PC-3 (cell line): ENCODE measurements around the gene METAP1. TPM values are rescaled to one million over a fixed set of nuclear protein-coding genes. Genes with fewer than 3 reads are reported as not detected.

Source experiments
- ATAC-seq: fragments of 200-7000 bp; cut with Tn5 transposase; 2 replicates; pipeline ENCODE4 v1.9.1; 2020; ENCODE audit warnings: mild to moderate bottlenecking, moderate library complexity
- BruUV-seq: library from RNA; stranded (reverse); fragments of 400-500 nt; replicated peaks from 2 replicates; lab custom pipeline; 2021; lab: Mats Ljungman, UMichigan
- CTCF ChIA-PET: fragments of 300-600 bp; sonication (Branson Sonifier 250); formaldehyde crosslinking; loops from one replicate; lab custom pipeline; 2022; ENCODE audit warnings: antibody characterized with exemption; lab: Charles Lee
- POLR2A ChIA-PET: fragments of 300-600 bp; sonication (Branson Sonifier 250); formaldehyde crosslinking; loops from one replicate; lab custom pipeline; 2022; ENCODE audit warnings: antibody characterized with exemption; ENCODE audit not compliant: unreplicated experiment; lab: Charles Lee
- DNase-seq: peaks from one replicate; pipeline ENCODE4 v3.0.0-alpha.2; 2015
- H2AFZ ChIP-seq: fragments of 300-600 bp; sonication (generic); 2 replicates; pipeline ENCODE4 v1.6.0; 2016; ENCODE audit warnings: antibody characterized with exemption, low read length
- H3F3A ChIP-seq: fragments of 300-600 bp; sonication (generic); one replicate; pipeline ENCODE4 v1.6.0; 2017; ENCODE audit warnings: antibody characterized with exemption, low read length, control low read depth, mild to moderate bottlenecking; ENCODE audit not compliant: unreplicated experiment
- H3K27ac ChIP-seq: fragments of 300-600 bp; sonication (generic); 2 replicates; pipeline ENCODE4 v1.5.1; 2016; ENCODE audit warnings: mild to moderate bottlenecking, low read length
- H3K27me3 ChIP-seq: fragments of 300-600 bp; sonication (generic); 2 replicates; pipeline ENCODE4 v1.6.1; 2016; ENCODE audit warnings: low read length, mixed read lengths
- H3K36me3 ChIP-seq: fragments of 300-600 bp; sonication (generic); 2 replicates; pipeline ENCODE4 v1.6.1; 2016; ENCODE audit warnings: low read depth, mixed run types, low read length, mixed read lengths
- H3K4me1 ChIP-seq: fragments of 300-600 bp; sonication (generic); 2 replicates; pipeline ENCODE4 v1.5.1; 2016; ENCODE audit warnings: low read length; ENCODE audit not compliant: insufficient read depth
- H3K4me2 ChIP-seq: fragments of 300-600 bp; sonication (generic); 2 replicates; pipeline ENCODE4 v1.6.0; 2016; ENCODE audit warnings: low read length
- H3K4me3 ChIP-seq: fragments of 300-600 bp; sonication (generic); 2 replicates; pipeline ENCODE4 v1.5.1; 2016; ENCODE audit warnings: mild to moderate bottlenecking, low read length, mixed read lengths
- H3K79me2 ChIP-seq: fragments of 300-600 bp; sonication (generic); 2 replicates; pipeline ENCODE4 v1.6.1; 2017; ENCODE audit warnings: low read length, mixed read lengths
- H3K9ac ChIP-seq: fragments of 300-600 bp; sonication (generic); 2 replicates; pipeline ENCODE4 v1.6.0; 2016; ENCODE audit warnings: mild to moderate bottlenecking, low read length
- H3K9me2 ChIP-seq: fragments of 300-600 bp; sonication (generic); replicated peaks from 2 replicates; pipeline ENCODE4 v1.6.1; 2016; ENCODE audit warnings: mixed run types, low read length, mixed read lengths
- H3K9me3 ChIP-seq: fragments of 300-600 bp; sonication (generic); 2 replicates; pipeline ENCODE4 v1.6.1; 2016; ENCODE audit warnings: low read length, mixed read lengths
- H4K20me1 ChIP-seq: fragments of 300-600 bp; sonication (generic); 2 replicates; pipeline ENCODE4 v1.6.1; 2016; ENCODE audit warnings: low read length, mixed read lengths
- CTCF ChIP-seq: fragments of 300-600 bp; sonication (generic); conservative IDR thresholded peaks from 2 replicates; pipeline ENCODE4 v1.5.1; 2017; ENCODE audit warnings: antibody characterized with exemption, low read depth, mild to moderate bottlenecking, low read length
- EZH2 ChIP-seq: fragments of 300-600 bp; sonication (generic); IDR thresholded peaks from one replicate; pipeline ENCODE4 v1.6.1; 2017; ENCODE audit warnings: antibody characterized with exemption, mild to moderate bottlenecking, low read length; ENCODE audit not compliant: unreplicated experiment
- EZH2phosphoT487 ChIP-seq: fragments of 300-600 bp; sonication (generic); IDR thresholded peaks from 2 replicates; pipeline ENCODE4 v1.6.1; 2018; ENCODE audit warnings: mild to moderate bottlenecking, antibody characterized with exemption, low read length, borderline replicate concordance
- intact Hi-C: fragments of 100-400 bp; cut with micrococcal nuclease; formaldehyde crosslinking; loops from 2 replicates; pipeline ENCODE4 v1.9.0; 2023
- total RNA-seq: library from RNA; depleted of rRNA; stranded (reverse); fragments of >200 nt; gene quantifications from 2 replicates; pipeline ENCODE4 v1.2.3, GENCODE V29; 2014

METAP1 gene
- total RNA-seq, 1 experiment from 2014 or later: 53.9 TPM

DNA sequence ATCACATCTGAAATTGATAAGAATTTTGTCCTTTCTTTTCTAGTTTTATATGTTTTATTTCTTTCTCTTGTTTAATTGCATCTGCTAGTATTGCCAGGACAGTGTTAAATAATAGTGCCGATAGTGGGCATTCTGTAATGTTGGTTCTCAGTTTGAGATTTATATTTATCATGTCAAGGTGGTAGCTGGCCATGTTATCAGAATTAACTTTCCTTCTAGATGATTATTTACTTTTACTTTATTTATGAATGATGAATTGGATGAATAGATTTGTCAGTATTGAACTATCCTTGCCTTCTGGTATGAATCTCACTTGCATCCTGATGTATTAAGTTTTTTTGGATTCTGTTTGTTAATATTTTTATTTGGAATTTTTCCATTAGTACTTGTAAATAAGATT lies 42.7 kb downstream of the METAP1 start:
- ATAC-seq (no peak), DNase-seq (no peak)
- no peak overlapping the region for H3K4me3 ChIP-seq
- TF ChIP-seq CTCF: no peak
- no peak for TF ChIP-seq EZH2
- no peak for TF ChIP-seq EZH2phosphoT487
- no TSS peak for BruUV-seq
- no peaks in the 10 kb centered on the region for H3K4me1 ChIP-seq
- no peaks in the 10 kb centered on the region for H4K20me1 ChIP-seq
- POLR2A ChIA-PET: no interaction called here
- no peak overlapping the region for H3K9ac ChIP-seq
- H3K9me3 ChIP-seq: no peaks in the 10 kb centered on the region
- H2AFZ ChIP-seq: no peak overlapping the region
- H3K27me3 ChIP-seq: no peaks in the 10 kb centered on the region
- H3K27ac ChIP-seq: no peak overlapping the region
- CTCF ChIA-PET: no interaction called here
- H3K9me2 ChIP-seq: no peaks in the 10 kb centered on the region
- peaks cover 11% of the 10 kb centered on the region; the same call in 1 of the 2 replicates for H3K79me2 ChIP-seq
- intact Hi-C loops: no loop called here
- no peaks in the 10 kb centered on the region for H3F3A ChIP-seq
- no peak overlapping the region for H3K4me2 ChIP-seq
- H3K36me3 ChIP-seq: peaks cover 34% of the 10 kb centered on the region

- TF ChIP-seq CTCF: no peak
- TF ChIP-seq EZH2: no peak
- no peak for TF ChIP-seq EZH2phosphoT487
- DNase-seq (no peak), ATAC-seq (no peak)
- no TSS peak for BruUV-seq
- CTCF ChIA-PET: no interaction called here
- POLR2A ChIA-PET: no interaction called here
- peaks cover 25% of the 10 kb centered on the region for H3K36me3 ChIP-seq
- no peaks in the 10 kb centered on the region for H3K9me2 ChIP-seq
- no peak overlapping the region for H3K4me2 ChIP-seq
- no peaks in the 10 kb centered on the region for H3F3A ChIP-seq
- no peaks in the 10 kb centered on the region for H4K20me1 ChIP-seq
- intact Hi-C loops: no loop called here
- H3K4me3 ChIP-seq: no peak overlapping the region
- H3K4me1 ChIP-seq: no peaks in the 10 kb centered on the region
- H3K9me3 ChIP-seq: no peaks in the 10 kb centered on the region
- H3K27me3 ChIP-seq: no peaks in the 10 kb centered on the region
- no peak overlapping the region for H2AFZ ChIP-seq
- no peaks in the 10 kb centered on the region for H3K79me2 ChIP-seq
- no peak overlapping the region for H3K27ac ChIP-seq
- no peak overlapping the region for H3K9ac ChIP-seq
Measured at GRCh38 chr4:99043346-99043745, 47.8 kb downstream of the METAP1 start.

- TF ChIP-seq CTCF: 0 out of 2 replicates have a peak, but pooled peaks have one; percentile 22
- no peak for TF ChIP-seq EZH2phosphoT487
- no peaks in the 10 kb centered on the region for H3K79me2 ChIP-seq
- ATAC-seq (no peak), DNase-seq (no peak)
- H3K27me3 ChIP-seq: no peaks in the 10 kb centered on the region
- ChIA-PET CTCF (no interaction called here), POLR2A (no interaction called here)
- no peak overlapping the region for H3K27ac ChIP-seq
- no peaks in the 10 kb centered on the region for H4K20me1 ChIP-seq
- H3K9me3 ChIP-seq: no peaks in the 10 kb centered on the region
- no TSS peak for BruUV-seq
- H3F3A ChIP-seq: no peaks in the 10 kb centered on the region
- no peak overlapping the region for H2AFZ ChIP-seq
- no peaks in the 10 kb centered on the region for H3K4me1 ChIP-seq
- H3K4me3 ChIP-seq: no peak overlapping the region
- no peaks in the 10 kb centered on the region for H3K9me2 ChIP-seq
- peaks cover 27% of the 10 kb centered on the region for H3K36me3 ChIP-seq
- intact Hi-C loops: no loop called here
- no peak overlapping the region for H3K4me2 ChIP-seq
- no peak overlapping the region for H3K9ac ChIP-seq
Measured at GRCh38 chr4:99047710-99048109, 52.2 kb downstream of the METAP1 start.
